Heart left ventricle (tissue), 16 donors: ENCODE measurements around the gene VWA3B. TPM values are rescaled to one million over a fixed set of nuclear protein-coding genes. Genes with fewer than 3 reads are reported as not detected.
A peak's percentile ranks its signal among the peaks of the same experiment; 100 is the strongest.

Experiments used
- ATAC-seq, 4 donors: fragments of 200-7000 bp; cut with Tn5 transposase; one replicate each; pipeline ENCODE4 v1.9.1; 2020 to 2022; ENCODE audit warnings: moderate library complexity in 4 of 4, mild to moderate bottlenecking in 3 of 4, moderate number of reproducible peaks in 1 of 4
- DNase-seq, 5 donors: peaks; one replicate each; pipeline ENCODE4 v3.0.0-alpha.2; 2020
- H3K27ac ChIP-seq, 12 donors: fragments of 200-600 bp; sonication (generic) in 4 of 12; one replicate each; pipeline versions ENCODE4 v1.5.0 to v1.8.0; 2016 to 2022; ENCODE audit warnings: mild to moderate bottlenecking in 2 of 12
- H3K27me3 ChIP-seq, 9 donors: fragments of 200-600 bp; sonication (generic) in 2 of 9; one replicate each; pipeline versions ENCODE4 v1.5.1 to v1.8.0; 2016 to 2022; ENCODE audit warnings: mild to moderate bottlenecking in 3 of 9
- H3K36me3 ChIP-seq, 9 donors: fragments of 200-600 bp; sonication (generic) in 2 of 9; one replicate each; pipeline versions ENCODE4 v1.5.0 to v1.8.0; 2018 to 2022; ENCODE audit warnings: mild to moderate bottlenecking in 2 of 9
- H3K4me1 ChIP-seq, 12 donors: fragments of 200-600 bp; sonication (generic) in 4 of 12; one replicate each; pipeline versions ENCODE4 v1.5.0 to v1.8.0; 2016 to 2022; ENCODE audit warnings: mild to moderate bottlenecking in 3 of 12
- H3K4me3 ChIP-seq, 12 donors: fragments of 200-600 bp; sonication (generic) in 4 of 12; one replicate each; pipeline versions ENCODE4 v1.5.0 to v1.8.0; 2017 to 2022; ENCODE audit warnings: mild to moderate bottlenecking in 9 of 12, moderate library complexity in 4 of 12
- H3K9me3 ChIP-seq, 12 donors: fragments of 200-600 bp; sonication (generic) in 4 of 12; one replicate each; pipeline versions ENCODE4 v1.5.0 to v1.8.0; 2016 to 2022; ENCODE audit warnings: mild to moderate bottlenecking in 1 of 12
- CTCF ChIP-seq, 12 donors: fragments of 200-600 bp; sonication (generic) in 4 of 12; IDR thresholded peaks; one replicate each; pipeline versions ENCODE4 v1.5.0 to v1.8.0; 2018 to 2022; ENCODE audit warnings: antibody characterized with exemption in 12 of 12, mild to moderate bottlenecking in 5 of 12
- POLR2A ChIP-seq, 2 donors: fragments of 450-650 bp; IDR thresholded peaks; one replicate each; pipeline ENCODE4 v1.6.1; 2017; ENCODE audit warnings: antibody characterized with exemption in 2 of 2, mild to moderate bottlenecking in 2 of 2, moderate library complexity in 2 of 2
- WGBS, 4 donors: extraction: QIAGEN DNeasy Blood & Tissue Kit in 2 of 4; methylation state at CpG; one replicate each; pipeline versions ENCODE4 v1.1.5 to v1.1.7; 2013 to 2018; 5-methylcytosine and 5-hydroxymethylcytosine counted together
- intact Hi-C, 10 donors: fragments of 100-400 bp; cut with DNase I; formaldehyde crosslinking; loops; one replicate each; pipeline versions ENCODE4 v1.11.1 to v1.14.2; 2022
- polyA plus RNA-seq, 2 donors: library from polyadenylated mRNA; stranded (reverse); fragments of 200-250 nt; gene quantifications; one replicate each; pipeline ENCODE4 v1.2.3, GENCODE V29; 2013
- total RNA-seq, 9 donors: library from RNA; depleted of rRNA in 2 of 9; stranded (reverse); fragments of >200 nt in 2 of 9; fragmentation: NEBNext Ultra II Directional in 3 of 9; extraction: Animal tissue kit (Norgen Biotek cat#: 25700) in 3 of 9; gene quantifications; one replicate each; pipeline versions ENCODE4 v1.1.0 to v1.2.4, GENCODE V29; 2016 to 2023
- donor health status: ischemic (EF 13 %, LVEDD 7.1; RV severe dilation, severe dysfunction).
- donor health status: healthy with polysubstance abuse.
- donor health status: DM: no; HTN: yes; CAD: no.
- donor health status: DM: no; HTN: no; CAD: no.
- donor health status: ischemic (EF 25% LVEDD 6.9; RV normal size, moderate dysfunction).
- donor health status: ischemic (EF 25% LVEDD 5.7; RV mildly dilated, moderate dysfunction).
- donor health status: healthy.
- donor health status: DM: yes; HTN: yes; CAD: no.
- donor health status: ischemic (EF 35%, LVEDD 5.7; RV mildly dilated, moderate dysfunction).
- donor health status: nonischemic (EF 11% LVEDD 7.7; RV severe dilation, severe dysfunction).
- donor health status: DM: yes; HTN: yes; CAD: no.
- donor health status: PGD.
- donor health status: ischemic (EF 29% LVEDD 5.4; RV normal size, mild dysfunction).
- donor health status: nonischemic (EF 23%, LVEDD 6.1; RV moderate dilation, normal function).

Gene VWA3B
- total and polyA plus RNA-seq, 11 donors: 0.11 to 0.61 (median 0.24) TPM; not detected in 1

GRCh38 chr2:98185801-98186200, 98.8 kb downstream of the VWA3B start:
- WGBS, 4 donors: 57 to 67% (median 63%) methylated on average over 5 of the region's 5 CpGs
- H3K27ac ChIP-seq: no peak overlapping the region
- H3K9me3 ChIP-seq: no peaks in the 10 kb centered on the region
- no peak for TF ChIP-seq CTCF (IDR thresholded peaks at IDR 0.05)
- no peak for TF ChIP-seq POLR2A (IDR thresholded peaks at IDR 0.05)
- intact Hi-C loops: loop anchor here in 1 of 10 donors (5.0 kb wide), 1 partner anchor 378 kb away; no protein-coding TSS in a partner anchor
- no peaks in the 10 kb centered on the region for H3K36me3 ChIP-seq
- H3K4me1 ChIP-seq: peaks cover 0 to 7% (median 0%) of the 10 kb centered on the region in 12 donors
- ATAC-seq: no peak
- no peak for DNase-seq
- H3K27me3 ChIP-seq: peaks cover 0 to 4% (median 0%) of the 10 kb centered on the region in 9 donors
- no peak overlapping the region for H3K4me3 ChIP-seq

- no peak for TF ChIP-seq CTCF (IDR thresholded peaks at IDR 0.05)
- no peak for TF ChIP-seq POLR2A (IDR thresholded peaks at IDR 0.05)
- DNase-seq (no peak), ATAC-seq (no peak)
- 88 to 96% (median 93%) methylated on average over 9 of the region's 9 CpGs for WGBS, 4 donors
- Histone ChIP-seq H3K4me1 (peaks cover 0 to 17% (median 2%) of the 10 kb centered on the region in 12 donors), H3K27ac (no peak overlapping the region), H3K36me3 (no peaks in the 10 kb centered on the region), H3K27me3 (peaks cover 0 to 4% (median 0%) of the 10 kb centered on the region in 9 donors), H3K9me3 (no peaks in the 10 kb centered on the region), H3K4me3 (no peak overlapping the region)
- intact Hi-C loops: loop anchor here in 1 of 10 donors (5.0 kb wide), 1 partner anchor 380 kb away; no protein-coding TSS in a partner anchor
Observed at GRCh38 chr2:98187194-98187593, 100.2 kb downstream of the VWA3B start.

- no peak for TF ChIP-seq CTCF (IDR thresholded peaks at IDR 0.05)
- no peak for TF ChIP-seq POLR2A (IDR thresholded peaks at IDR 0.05)
- H3K27ac ChIP-seq: no peak overlapping the region
- no peaks in the 10 kb centered on the region for H3K36me3 ChIP-seq
- H3K4me3 ChIP-seq: no peak overlapping the region
- ATAC-seq: peak in 1 of 4 donors; percentile 33
- H3K27me3 ChIP-seq: peaks cover 0 to 4% (median 0%) of the 10 kb centered on the region in 9 donors
- no peaks in the 10 kb centered on the region for H3K9me3 ChIP-seq
- peaks cover 0 to 17% (median 2%) of the 10 kb centered on the region in 12 donors for H3K4me1 ChIP-seq
- WGBS, 4 donors: 43 to 48% (median 46%) methylated on average over 4 of the region's 4 CpGs
- no peak for DNase-seq
- intact Hi-C loops: loop anchor here in 1 of 10 donors (5.0 kb wide), 1 partner anchor 381 kb away; no protein-coding TSS in a partner anchor
Observed at GRCh38 chr2:98188351-98189046, 101.5 kb downstream of the VWA3B start.

- no peak overlapping the region for H3K4me3 ChIP-seq
- ATAC-seq: peak; percentile 70 to 89 (median 80)
Observed at GRCh38 chr2:98191883-98192282, 104.9 kb downstream of the VWA3B start.

More at GRCh38 chr2:98191883-98192282, 104.9 kb downstream of the VWA3B start:
- TF ChIP-seq CTCF (IDR thresholded peaks at IDR 0.05) (no peak), POLR2A (IDR thresholded peaks at IDR 0.05) (no peak)
- intact Hi-C loops: loop anchor here in 1 of 10 donors (5.0 kb wide), 1 partner anchor 385 kb away; no protein-coding TSS in a partner anchor
- Histone ChIP-seq H3K4me1 (peaks cover 0 to 17% (median 2%) of the 10 kb centered on the region in 12 donors), H3K27ac (no peak overlapping the region), H3K9me3 (no peaks in the 10 kb centered on the region), H3K36me3 (no peaks in the 10 kb centered on the region), H3K27me3 (peaks cover 0 to 9% (median 0%) of the 10 kb centered on the region in 9 donors)
- WGBS, 4 donors: 29 to 40% (median 34%) methylated on average over 5 of the region's 5 CpGs
- DNase-seq: no peak
